ENCODE results near the gene GALNT18.

Gene GALNT18

DNA sequence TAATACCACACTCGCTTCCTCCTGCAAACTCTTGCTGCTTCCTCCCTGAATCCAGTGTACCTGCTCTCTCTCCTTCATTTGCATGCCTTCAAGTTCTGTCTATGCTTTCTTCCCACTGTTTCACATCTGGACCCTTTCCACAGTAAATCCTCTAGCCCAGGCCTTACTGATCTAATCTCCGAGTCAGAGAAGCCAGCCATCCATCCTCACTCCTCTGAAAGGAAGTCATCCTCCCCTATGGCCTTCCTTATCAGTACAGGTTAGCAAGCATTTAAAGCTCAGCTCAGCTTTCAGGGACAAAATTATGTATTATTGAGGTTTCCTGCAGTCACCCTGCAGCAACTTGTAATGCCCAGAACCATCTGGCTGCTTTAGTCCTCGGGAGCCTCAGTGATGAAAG is 116.1 kb downstream of the GALNT18 start:
- no peak for TF ChIP-seq ZNF274 (IDR thresholded peaks at IDR 0.05; ENCODE audit: low read depth, low read length)

DNA sequence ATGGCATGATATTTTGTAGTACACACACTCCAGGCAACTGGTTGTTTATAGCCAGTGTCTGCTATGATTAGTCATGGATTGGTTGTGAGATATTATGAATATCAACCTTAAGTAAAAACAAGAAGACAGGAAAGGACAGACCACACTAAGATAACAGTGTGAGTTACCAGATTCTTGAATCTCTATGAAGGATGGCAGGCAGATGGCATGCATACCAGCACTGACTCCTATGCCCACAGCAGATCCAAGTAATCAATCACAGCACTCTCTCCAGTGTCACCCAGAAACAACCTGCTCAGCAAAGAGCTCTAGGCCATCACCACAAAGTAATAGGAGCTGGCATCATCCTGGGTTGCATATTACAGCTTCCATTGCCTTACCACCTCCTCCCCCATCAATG is 116.6 kb downstream of the GALNT18 start:
- TF ChIP-seq ZNF274 (IDR thresholded peaks at IDR 0.05; ENCODE audit: low read depth, low read length), result no peak
- H3K4me3 ChIP-seq (ENCODE audit: low read length), result no peak overlapping the region

More for the DNA sequence above, 116.1 kb downstream of the GALNT18 start:
- no peak overlapping the region for H3K4me3 ChIP-seq (ENCODE audit: low read length)

- H3K4me3 ChIP-seq (ENCODE audit: low read length), result no peak overlapping the region
- no peak for TF ChIP-seq ZNF274 (IDR thresholded peaks at IDR 0.05; ENCODE audit: low read depth, low read length)
Measured at GRCh38 chr11:11504071-11504470, 117.7 kb downstream of the GALNT18 start.

DNA sequence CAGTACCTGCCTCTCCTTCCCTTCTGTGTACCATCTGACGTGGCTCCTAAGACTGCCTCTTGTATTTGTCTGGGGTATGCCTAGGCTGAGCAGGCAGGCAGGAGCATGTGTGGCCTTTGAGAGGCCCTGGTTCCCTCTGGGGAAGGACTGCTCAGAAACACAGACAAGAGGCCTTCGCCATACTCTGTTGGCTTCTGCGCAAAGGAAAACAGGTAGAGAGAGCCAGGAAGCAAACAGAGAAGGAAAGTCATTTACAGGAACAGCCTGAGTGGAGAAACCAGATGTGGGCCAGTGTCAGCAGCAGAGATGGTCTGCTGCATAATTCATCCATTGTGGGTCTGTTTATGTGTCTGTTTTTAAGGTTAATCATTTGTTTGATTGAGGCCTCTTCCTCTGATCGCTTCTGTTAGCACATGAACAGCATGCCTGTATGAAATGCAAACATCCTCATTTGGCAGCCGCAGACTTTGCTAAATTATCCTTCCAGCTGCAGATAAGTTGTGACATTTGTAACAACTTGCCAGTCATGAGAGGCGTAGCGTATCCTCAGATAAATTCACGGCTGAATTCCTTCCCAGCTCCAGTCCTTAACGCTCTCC is 119.4 kb downstream of the GALNT18 start:
- TF ChIP-seq ZNF274 (IDR thresholded peaks at IDR 0.05; ENCODE audit: low read depth, low read length), result no peak
- H3K4me3 ChIP-seq (ENCODE audit: low read length), result no peak overlapping the region

DNA sequence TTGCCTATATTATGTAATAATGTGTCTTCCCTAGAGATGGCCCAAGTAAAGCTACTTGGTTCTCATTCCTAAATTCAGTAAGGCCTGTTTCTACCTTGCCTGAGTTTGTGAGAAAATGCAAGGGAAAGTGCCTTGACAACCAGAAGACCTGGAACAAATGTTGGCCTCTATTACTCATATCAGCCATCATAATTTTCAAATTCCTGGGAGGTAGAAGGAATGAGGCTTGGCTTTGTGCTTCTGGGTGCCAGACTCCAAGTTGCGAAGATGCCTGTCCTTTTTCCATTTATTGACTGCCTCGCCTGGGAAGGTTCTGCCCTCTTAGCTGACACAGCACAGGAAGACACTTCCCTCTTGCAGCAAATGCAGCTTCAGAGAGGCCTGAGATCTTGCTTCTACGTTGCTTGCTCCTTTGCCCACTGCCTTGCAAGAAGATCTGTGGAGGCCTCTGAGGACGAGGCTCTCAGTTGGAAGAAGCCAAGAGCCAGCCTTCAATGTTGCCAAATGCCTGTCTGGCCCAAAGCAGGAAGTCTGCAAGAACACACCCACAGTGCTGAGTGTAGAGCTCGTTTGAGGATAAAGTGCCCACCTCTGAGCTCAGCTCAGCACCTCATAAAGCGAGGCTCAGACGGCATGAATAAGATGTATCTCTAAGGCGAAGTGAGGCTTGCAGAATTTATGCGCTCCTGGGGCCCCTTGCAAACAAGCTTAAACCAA is 120.1 kb downstream of the GALNT18 start:
- H3K4me3 ChIP-seq (ENCODE audit: low read length), result no peak overlapping the region
- no peak for TF ChIP-seq ZNF274 (IDR thresholded peaks at IDR 0.05; ENCODE audit: low read depth, low read length)

- H3K4me3 ChIP-seq (ENCODE audit: low read length), result no peak overlapping the region
- no peak for TF ChIP-seq ZNF274 (IDR thresholded peaks at IDR 0.05; ENCODE audit: low read depth, low read length)
Measured at GRCh38 chr11:11500744-11501487, 120.9 kb downstream of the GALNT18 start.

- TF ChIP-seq ZNF274 (IDR thresholded peaks at IDR 0.05; ENCODE audit: low read depth, low read length), result no peak
- H3K4me3 ChIP-seq (ENCODE audit: low read length), result no peak overlapping the region
Measured at GRCh38 chr11:11499300-11499699, 122.5 kb downstream of the GALNT18 start.

DNA sequence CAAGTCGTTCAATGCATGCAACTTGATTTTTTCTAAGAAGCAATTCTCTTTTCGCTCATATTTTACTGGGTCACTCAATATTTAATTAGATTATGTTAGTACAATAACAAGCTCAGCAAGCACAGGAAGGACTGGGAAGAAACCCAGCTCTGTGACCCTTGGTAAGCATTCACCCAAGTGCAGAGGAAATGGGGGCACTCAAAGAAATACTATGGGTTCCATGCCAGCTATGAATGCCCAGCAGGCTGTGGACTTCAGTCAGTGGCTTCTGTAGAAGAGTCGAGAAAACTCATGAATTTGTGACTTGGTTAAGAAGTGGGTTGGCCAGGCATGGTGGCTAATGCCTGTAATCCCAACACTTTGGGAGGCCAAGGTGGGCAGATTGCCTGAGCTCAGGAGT is 123.6 kb downstream of the GALNT18 start:
- no peak overlapping the region for H3K4me3 ChIP-seq (ENCODE audit: low read length)
- TF ChIP-seq ZNF274 (IDR thresholded peaks at IDR 0.05; ENCODE audit: low read depth, low read length), result no peak

DNA sequence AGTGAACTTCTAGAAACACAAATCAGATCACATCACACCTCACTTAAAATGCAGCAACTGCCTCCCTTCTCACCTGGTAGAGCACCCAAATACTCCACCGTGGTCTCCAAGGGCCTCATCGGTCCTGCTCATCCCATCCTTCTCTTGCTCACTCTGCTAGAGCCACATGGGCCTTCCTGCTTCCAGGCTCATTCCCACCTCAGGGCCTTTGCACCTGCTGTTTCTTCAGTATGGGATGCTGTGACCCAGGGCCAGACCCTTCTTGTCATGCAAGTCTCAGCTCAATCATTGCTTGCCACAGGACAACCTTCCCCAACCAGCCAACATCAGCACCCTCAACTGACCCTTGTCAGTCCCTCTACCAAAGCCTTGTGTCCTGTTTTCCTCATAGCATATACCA is 124.9 kb downstream of the GALNT18 start:
- TF ChIP-seq ZNF274 (IDR thresholded peaks at IDR 0.05; ENCODE audit: low read depth, low read length), result no peak

DNA sequence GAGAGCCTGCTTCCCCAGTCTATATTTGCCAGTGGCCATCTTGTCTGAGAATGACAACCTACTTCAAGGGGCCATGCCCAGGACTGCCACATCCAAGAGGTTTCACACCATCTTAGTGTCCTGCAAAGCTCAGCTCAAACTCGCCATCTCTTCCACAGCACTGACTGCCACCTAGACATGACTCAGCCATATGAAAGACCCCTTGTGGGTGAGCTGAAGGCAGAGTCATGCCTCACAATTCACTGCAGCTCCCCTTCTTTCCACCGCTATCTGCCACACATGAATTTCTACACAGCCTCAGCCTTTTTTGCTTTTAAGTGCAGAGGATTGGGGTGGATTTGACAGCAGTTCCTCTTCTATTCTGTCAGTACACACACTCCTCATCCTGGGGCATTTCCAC is 127.5 kb downstream of the GALNT18 start:
- TF ChIP-seq ZNF274 (IDR thresholded peaks at IDR 0.05; ENCODE audit: low read depth, low read length), result no peak

More for the DNA sequence above, 124.9 kb downstream of the GALNT18 start:
- H3K4me3 ChIP-seq (ENCODE audit: low read length), result no peak overlapping the region

GRCh38 chr11:11493698-11494097 is 128.1 kb downstream of the GALNT18 start:
- no peak for TF ChIP-seq ZNF274 (IDR thresholded peaks at IDR 0.05; ENCODE audit: low read depth, low read length)
- no peak overlapping the region for H3K4me3 ChIP-seq (ENCODE audit: low read length)

More for the DNA sequence above, 127.5 kb downstream of the GALNT18 start:
- H3K4me3 ChIP-seq (ENCODE audit: low read length), result no peak overlapping the region

DNA sequence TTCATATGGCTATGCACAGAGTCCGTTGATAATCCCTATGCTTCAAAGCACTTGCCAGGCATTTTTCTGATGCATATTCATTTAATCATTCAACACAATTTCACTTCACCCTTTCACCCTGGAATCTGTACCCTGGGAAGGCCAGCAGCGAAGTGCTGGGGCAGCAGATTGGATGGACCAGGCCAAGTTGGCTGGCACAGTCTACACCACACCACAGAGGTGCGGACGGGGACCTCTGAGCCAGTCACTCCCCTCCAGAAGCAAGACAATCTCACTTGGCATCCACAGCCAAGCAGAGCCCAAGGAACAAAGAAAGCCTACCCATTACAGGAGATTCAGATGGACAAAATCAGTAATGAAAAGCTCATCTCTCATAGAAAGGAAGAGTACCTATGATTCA is 130.2 kb downstream of the GALNT18 start:
- no peak overlapping the region for H3K4me3 ChIP-seq (ENCODE audit: low read length)
- TF ChIP-seq ZNF274 (IDR thresholded peaks at IDR 0.05; ENCODE audit: low read depth, low read length), result no peak

- no peak for TF ChIP-seq ZNF274 (IDR thresholded peaks at IDR 0.05; ENCODE audit: low read depth, low read length)
- no peak overlapping the region for H3K4me3 ChIP-seq (ENCODE audit: low read length)
Measured at GRCh38 chr11:11491014-11491413, 130.8 kb downstream of the GALNT18 start.

DNA sequence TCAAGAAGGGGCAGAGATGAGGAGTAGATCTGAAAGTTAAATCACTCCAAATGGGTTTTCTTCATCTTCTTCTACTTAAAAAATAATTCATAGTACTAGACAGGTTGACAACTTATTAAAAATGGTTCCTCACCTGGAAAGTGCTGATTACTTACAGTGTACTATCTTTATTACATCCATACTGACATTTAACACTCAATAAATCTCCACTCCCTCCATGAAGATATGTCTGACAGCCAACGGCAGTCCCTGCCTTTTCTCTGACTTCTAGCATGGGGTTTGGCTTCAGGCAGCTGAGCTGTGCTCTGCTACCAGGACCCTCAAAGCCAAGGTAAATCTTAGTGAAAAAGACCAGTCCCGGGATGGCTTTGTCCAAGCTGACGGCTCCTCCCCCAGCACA is 135.4 kb downstream of the GALNT18 start:
- H3K4me3 ChIP-seq (ENCODE audit: low read length), result no peak overlapping the region
- TF ChIP-seq ZNF274 (IDR thresholded peaks at IDR 0.05; ENCODE audit: low read depth, low read length), result no peak

DNA sequence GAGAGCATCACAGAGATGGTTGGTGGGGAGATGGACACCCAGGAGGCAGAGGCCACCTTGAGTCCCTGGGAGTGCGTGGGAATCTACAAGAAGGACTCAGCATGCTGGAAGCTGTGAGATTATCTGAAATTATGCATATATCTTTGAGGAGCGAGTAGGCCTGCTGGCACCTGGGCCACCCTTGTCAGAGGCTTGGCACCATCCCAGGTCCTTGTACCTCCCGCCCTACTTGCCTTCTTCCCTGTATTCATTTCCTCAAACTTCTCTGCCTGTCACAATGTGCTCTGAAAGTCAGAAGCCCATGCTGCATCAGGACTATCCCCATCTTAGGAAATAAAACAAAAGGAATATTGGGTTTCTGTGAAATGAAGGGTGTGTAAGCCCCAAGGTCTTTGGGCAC is 135.8 kb downstream of the GALNT18 start:
- no peak overlapping the region for H3K4me3 ChIP-seq (ENCODE audit: low read length)
- no peak for TF ChIP-seq ZNF274 (IDR thresholded peaks at IDR 0.05; ENCODE audit: low read depth, low read length)
